SK-N-SH treated with all-trans-retinoic acid at 6 μM for 48 hours (cell line): ENCODE data around the gene KIF26A.

Experiments
- ATAC-seq: fragments of 200-7000 bp; cut with Tn5 transposase; 3 replicates; pipeline ENCODE4 v1.9.1; 2020; ENCODE audit warnings: mild to moderate bottlenecking, moderate library complexity
- ARNTL ChIP-seq: fragments of 450-650 bp; formaldehyde crosslinking; IDR thresholded peaks from 2 replicates; pipeline ENCODE4 v1.5.0; 2020; ENCODE audit warnings: low read depth, mild to moderate bottlenecking, moderate library complexity, borderline replicate concordance
- BACH2 ChIP-seq: fragments of 250-450 bp; sonication (Bioruptor Pico); IDR thresholded peaks from 2 replicates; pipeline ENCODE4 v1.9.0; 2021; ENCODE audit warnings: mild to moderate bottlenecking, borderline replicate concordance
- CREB5 ChIP-seq: fragments of 250-450 bp; sonication (Bioruptor Pico); IDR thresholded peaks from 2 replicates; pipeline ENCODE4 v1.5.1; 2020; ENCODE audit warnings: low read depth, mild to moderate bottlenecking, moderate library complexity
- CSDC2 ChIP-seq: fragments of 250-450 bp; sonication (Bioruptor Pico); IDR thresholded peaks from 2 replicates; pipeline ENCODE4 v1.5.0; 2020; ENCODE audit warnings: mild to moderate bottlenecking, moderate library complexity
- ESRRG ChIP-seq: fragments of 250-450 bp; sonication (Bioruptor Pico); IDR thresholded peaks from 2 replicates; pipeline ENCODE4 v1.6.1; 2021; ENCODE audit warnings: mild to moderate bottlenecking
- GLIS3 ChIP-seq: fragments of 250-450 bp; sonication (Bioruptor Pico); IDR thresholded peaks from 2 replicates; pipeline ENCODE4 v1.5.0; 2020; ENCODE audit warnings: mild to moderate bottlenecking, moderate library complexity
- ISL1 ChIP-seq: fragments of 250-450 bp; sonication (Bioruptor Pico); IDR thresholded peaks from 2 replicates; pipeline ENCODE4 v2.1.2; 2022; ENCODE audit warnings: mild to moderate bottlenecking, moderate library complexity
- OSR1 ChIP-seq: fragments of 250-450 bp; sonication (Bioruptor Pico); IDR thresholded peaks from 2 replicates; pipeline ENCODE4 v1.8.0; 2022; ENCODE audit warnings: moderate library complexity, mild to moderate bottlenecking, inconsistent platforms
- PATZ1 ChIP-seq: fragments of 250-450 bp; sonication (Bioruptor Pico); IDR thresholded peaks from 2 replicates; pipeline ENCODE4 v1.8.0; 2020; ENCODE audit warnings: mild to moderate bottlenecking, moderate library complexity, borderline replicate concordance
- POU6F1 ChIP-seq: fragments of 250-450 bp; sonication (Bioruptor Pico); IDR thresholded peaks from 2 replicates; pipeline ENCODE4 v1.8.0; 2021; ENCODE audit warnings: low read depth, mild to moderate bottlenecking, moderate library complexity, borderline replicate concordance
- RARB ChIP-seq: fragments of 250-450 bp; sonication (Bioruptor Pico); IDR thresholded peaks from 2 replicates; pipeline ENCODE4 v1.8.0; 2021; ENCODE audit warnings: mild to moderate bottlenecking, moderate library complexity
- SNAI2 ChIP-seq: fragments of 250-450 bp; sonication (Bioruptor Pico); IDR thresholded peaks from 2 replicates; pipeline ENCODE4 v1.5.0; 2020; ENCODE audit warnings: mild to moderate bottlenecking, moderate library complexity
- TCF4 ChIP-seq: fragments of 250-450 bp; sonication (Bioruptor Pico); IDR thresholded peaks from 2 replicates; pipeline ENCODE4 v1.8.0; 2021; ENCODE audit warnings: mild to moderate bottlenecking, moderate library complexity, borderline replicate concordance
- TOX ChIP-seq: fragments of 250-450 bp; sonication (Bioruptor Pico); IDR thresholded peaks from 2 replicates; pipeline ENCODE4 v1.8.0; 2021; ENCODE audit warnings: mild to moderate bottlenecking, moderate library complexity, borderline replicate concordance
- TSHZ2 ChIP-seq: fragments of 250-450 bp; sonication (Bioruptor Pico); IDR thresholded peaks from 2 replicates; pipeline ENCODE4 v1.5.0; 2020; ENCODE audit warnings: mild to moderate bottlenecking, moderate library complexity
- ZC3H10 ChIP-seq: fragments of 250-450 bp; sonication (Bioruptor Pico); IDR thresholded peaks from 2 replicates; pipeline ENCODE4 v1.5.1; 2021; ENCODE audit warnings: mild to moderate bottlenecking, moderate library complexity
- ZFP3 ChIP-seq: fragments of 250-450 bp; sonication (Bioruptor Pico); IDR thresholded peaks from 2 replicates; pipeline ENCODE4 v1.5.0; 2020; ENCODE audit warnings: mild to moderate bottlenecking, moderate library complexity
- ZFP30 ChIP-seq: fragments of 450-650 bp; formaldehyde crosslinking; IDR thresholded peaks from 2 replicates; pipeline ENCODE4 v1.5.0; 2022; ENCODE audit warnings: mild to moderate bottlenecking, moderate library complexity
- ZNF565 ChIP-seq: fragments of 450-650 bp; formaldehyde crosslinking; conservative IDR thresholded peaks from 2 replicates; pipeline ENCODE4 v1.5.0; 2020; ENCODE audit warnings: low read depth, mild to moderate bottlenecking, moderate library complexity
- ZNF70 ChIP-seq: fragments of 450-650 bp; formaldehyde crosslinking; IDR thresholded peaks from 2 replicates; pipeline ENCODE4 v1.5.0; 2020; ENCODE audit warnings: mild to moderate bottlenecking, moderate library complexity
- ZNF8 ChIP-seq: fragments of 450-650 bp; formaldehyde crosslinking; IDR thresholded peaks from 2 replicates; pipeline ENCODE4 v1.5.0; 2020; ENCODE audit warnings: mild to moderate bottlenecking, moderate library complexity
- TF ChIP-seq, protein P1 (sequence below): fragments of 250-450 bp; sonication (Bioruptor Pico); IDR thresholded peaks from 2 replicates; pipeline ENCODE4 v1.5.1; 2021; ENCODE audit warnings: mild to moderate bottlenecking, moderate library complexity

The KIF26A gene

GRCh38 chr14:104102282-104102914 lies 36.0 kb upstream of the KIF26A start:
- no peak for ATAC-seq
- no peak for TF ChIP-seq TOX (CRISPR knock-in tag)
- TF ChIP-seq ZNF565 (CRISPR knock-in tag): no peak
- TF ChIP-seq ZC3H10 (CRISPR knock-in tag): no peak
- TF ChIP-seq ISL1 (CRISPR knock-in tag): no peak
- no peak for TF ChIP-seq ZFP30 (CRISPR knock-in tag)
- no peak for TF ChIP-seq ARNTL (CRISPR knock-in tag)
- no peak for TF ChIP-seq ESRRG (CRISPR knock-in tag)
- no peak for TF ChIP-seq TCF4 (CRISPR knock-in tag)
- TF ChIP-seq RARB: no peak
- no peak for TF ChIP-seq CREB5
- TF ChIP-seq BACH2 (CRISPR knock-in tag): no peak
- TF ChIP-seq GLIS3 (CRISPR knock-in tag): no peak
- TF ChIP-seq SNAI2: no peak

GRCh38 chr14:104103061-104103445 lies 35.3 kb upstream of the KIF26A start:
- no peak for TF ChIP-seq ZFP3 (CRISPR knock-in tag)
- no peak for TF ChIP-seq SNAI2
- no peak for TF ChIP-seq TOX (CRISPR knock-in tag)
- TF ChIP-seq POU6F1: no peak
- TF ChIP-seq ZC3H10 (CRISPR knock-in tag): no peak
- TF ChIP-seq OSR1 (CRISPR knock-in tag): no peak
- no peak for TF ChIP-seq ZNF8 (CRISPR knock-in tag)
- TF ChIP-seq, all 23 proteins: peak for 0
- ATAC-seq: no peak

GRCh38 chr14:104103446-104104075 lies 34.8 kb upstream of the KIF26A start:
- no peak for TF ChIP-seq ESRRG (CRISPR knock-in tag)
- TF ChIP-seq OSR1 (CRISPR knock-in tag): no peak
- no peak for TF ChIP-seq GLIS3 (CRISPR knock-in tag)
- TF ChIP-seq BACH2 (CRISPR knock-in tag): no peak
- no peak for TF ChIP-seq SNAI2
- no peak for TF ChIP-seq TSHZ2 (CRISPR knock-in tag)
- TF ChIP-seq RARB: no peak
- TF ChIP-seq ISL1 (CRISPR knock-in tag): no peak
- no peak for TF ChIP-seq ZFP3 (CRISPR knock-in tag)
- no peak for TF ChIP-seq TCF4 (CRISPR knock-in tag)
- no peak for TF ChIP-seq ZNF8 (CRISPR knock-in tag)
- no peak for TF ChIP-seq PATZ1 (CRISPR knock-in tag)
- TF ChIP-seq ZNF565 (CRISPR knock-in tag): no peak
- no peak for TF ChIP-seq CSDC2
- TF ChIP-seq POU6F1: no peak
- TF ChIP-seq, protein P1, sequence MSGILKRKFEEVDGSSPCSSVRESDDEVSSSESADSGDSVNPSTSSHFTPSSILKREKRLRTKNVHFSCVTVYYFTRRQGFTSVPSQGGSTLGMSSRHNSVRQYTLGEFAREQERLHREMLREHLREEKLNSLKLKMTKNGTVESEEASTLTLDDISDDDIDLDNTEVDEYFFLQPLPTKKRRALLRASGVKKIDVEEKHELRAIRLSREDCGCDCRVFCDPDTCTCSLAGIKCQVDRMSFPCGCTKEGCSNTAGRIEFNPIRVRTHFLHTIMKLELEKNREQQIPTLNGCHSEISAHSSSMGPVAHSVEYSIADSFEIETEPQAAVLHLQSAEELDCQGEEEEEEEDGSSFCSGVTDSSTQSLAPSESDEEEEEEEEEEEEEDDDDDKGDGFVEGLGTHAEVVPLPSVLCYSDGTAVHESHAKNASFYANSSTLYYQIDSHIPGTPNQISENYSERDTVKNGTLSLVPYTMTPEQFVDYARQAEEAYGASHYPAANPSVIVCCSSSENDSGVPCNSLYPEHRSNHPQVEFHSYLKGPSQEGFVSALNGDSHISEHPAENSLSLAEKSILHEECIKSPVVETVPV (CRISPR knock-in tag): no peak
- no peak for TF ChIP-seq ZNF70
- TF ChIP-seq, all 23 proteins: peak for 0
- ATAC-seq: no peak
